ENCODE measurements around the gene CDH23.

GRCh38 chr10:71608819-71609768 is 212.4 kb downstream of the CDH23 start:
- TF ChIP-seq HINFP (tag; conservative IDR thresholded peaks at IDR 0.05; ENCODE audit: low read depth) (no peak), MTA2 (IDR thresholded peaks at IDR 0.05; ENCODE audit: low read depth) (no peak), SP1 (CRISPR knock-in tag; IDR thresholded peaks at IDR 0.05) (0 out of 2 replicates have a peak, but pooled peaks have one; percentile 21), SRF (CRISPR knock-in tag; IDR thresholded peaks at IDR 0.05) (no peak)
